Renal cortex interstitium (tissue), 11 donors: ENCODE results near the gene ACAD8. TPM values are rescaled to one million over a fixed set of nuclear protein-coding genes. Genes with fewer than 3 reads are reported as not detected.

Experiments used
- DNase-seq, 11 donors: peaks; one replicate each; pipeline ENCODE4 v3.0.0-alpha.2; 2013; ENCODE audit warnings: low read depth in 9 of 11, low spot score in 4 of 11; ENCODE audit errors: extremely low read depth in 1 of 11
- polyA plus RNA-seq, 3 donors: library from polyadenylated mRNA; unstranded; fragments of 120-200 nt; gene quantifications; one replicate each; pipeline ENCODE4 v1.2.1, GENCODE V29; 2013; ENCODE audit not compliant: insufficient read length in 3 of 3

ACAD8 gene
- polyA plus RNA-seq, 3 donors, result 42.4 to 52.7 (median 44.8) TPM

- no peak for DNase-seq
Observed at GRCh38 chr11:134257101-134257500, 3.7 kb downstream of the ACAD8 start.

GRCh38 chr11:134258577-134258976 lies 5.2 kb downstream of the ACAD8 start:
- no peak for DNase-seq

DNA sequence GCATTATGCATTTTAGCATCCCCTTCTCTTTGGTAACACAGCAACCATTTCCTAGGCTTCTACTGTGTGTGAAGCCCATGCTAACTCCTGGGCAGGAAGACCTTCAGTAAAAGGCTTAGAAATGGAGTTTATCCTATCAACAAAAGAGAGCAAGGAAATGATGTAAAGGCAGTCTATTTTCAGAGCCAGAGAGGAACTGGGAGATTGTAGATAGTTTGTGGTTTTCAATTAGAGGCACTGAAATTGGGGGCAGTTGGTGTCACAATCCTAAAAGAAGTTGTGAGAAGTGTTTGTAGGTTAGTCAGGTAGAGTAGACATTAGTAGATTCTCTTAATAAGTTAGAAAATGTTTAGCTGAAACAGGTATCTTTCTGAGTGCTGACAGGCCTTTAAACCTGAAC lies 7.1 kb downstream of the ACAD8 start:
- no peak for DNase-seq

- DNase-seq, result no peak
Observed at GRCh38 chr11:134260983-134261382, 7.6 kb downstream of the ACAD8 start.

GRCh38 chr11:134261626-134262488 lies 8.5 kb downstream of the ACAD8 start:
- no peak for DNase-seq

DNA sequence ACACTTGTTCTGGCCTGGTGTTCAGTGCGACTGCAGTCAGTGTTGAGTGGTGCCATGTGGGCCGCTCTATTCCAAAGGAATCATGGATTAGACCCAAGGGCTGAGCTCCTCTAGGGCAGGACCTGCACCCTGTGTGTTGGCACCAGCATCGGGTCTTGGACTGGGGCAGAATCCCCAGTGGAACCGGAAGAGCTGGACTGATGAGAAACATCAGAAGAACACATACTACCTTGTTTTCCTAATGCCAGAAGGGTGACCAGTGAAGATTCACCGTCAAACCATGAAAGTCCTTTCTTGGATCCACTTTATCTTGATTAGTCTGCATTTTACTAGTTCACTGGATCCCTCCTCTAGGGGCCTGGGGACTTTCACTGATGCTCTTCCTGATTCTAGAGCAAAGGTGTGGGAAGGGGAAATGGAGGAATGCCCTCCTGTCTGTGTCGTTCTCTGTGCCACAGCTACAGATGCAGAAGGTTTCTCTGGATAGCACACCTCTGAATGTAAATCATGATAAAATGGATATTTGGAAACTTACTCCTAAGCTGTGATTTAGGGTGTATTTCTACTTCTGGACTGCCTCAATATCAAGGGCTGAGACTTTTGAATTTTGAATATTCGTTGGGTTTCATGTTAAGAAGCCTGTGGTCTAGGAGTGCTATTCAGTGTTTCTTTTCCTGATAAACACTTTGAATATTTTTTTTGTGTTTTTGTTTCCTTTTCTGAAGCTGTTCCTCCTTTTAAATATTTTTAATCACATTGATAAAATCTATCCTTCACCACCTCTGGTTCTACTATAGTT lies 11.8 kb downstream of the ACAD8 start:
- DNase-seq, result no peak

GRCh38 chr11:134266440-134266839 lies 13.1 kb downstream of the ACAD8 start:
- no peak for DNase-seq

- no peak for DNase-seq
Observed at GRCh38 chr11:134266841-134267251, 13.5 kb downstream of the ACAD8 start.

- DNase-seq, result no peak
Observed at GRCh38 chr11:134267461-134267860, 14.1 kb downstream of the ACAD8 start.

DNA sequence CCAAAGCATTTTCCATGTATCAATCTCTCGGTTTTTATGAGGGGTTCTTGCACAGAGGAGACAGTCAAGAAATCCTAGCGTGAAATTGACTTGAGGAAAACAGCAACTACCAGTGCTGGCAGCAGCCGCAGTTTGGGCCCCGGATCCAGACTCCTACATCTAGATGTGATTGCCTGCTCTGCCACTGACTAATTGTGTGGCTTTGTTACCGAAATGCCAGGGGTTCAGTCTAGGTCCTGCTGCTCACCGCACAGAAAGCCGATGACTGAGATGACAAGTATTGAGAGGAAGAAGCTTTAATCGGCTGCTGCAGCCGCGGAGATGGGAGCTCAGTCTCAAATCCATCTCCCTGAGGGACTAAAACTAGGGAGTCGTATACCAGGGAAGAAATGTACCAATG lies 14.6 kb downstream of the ACAD8 start:
- no peak for DNase-seq

GRCh38 chr11:134270250-134270714 lies 16.9 kb downstream of the ACAD8 start:
- DNase-seq, result no peak

- DNase-seq, result no peak
Observed at GRCh38 chr11:134271978-134272377, 18.6 kb downstream of the ACAD8 start.

DNA sequence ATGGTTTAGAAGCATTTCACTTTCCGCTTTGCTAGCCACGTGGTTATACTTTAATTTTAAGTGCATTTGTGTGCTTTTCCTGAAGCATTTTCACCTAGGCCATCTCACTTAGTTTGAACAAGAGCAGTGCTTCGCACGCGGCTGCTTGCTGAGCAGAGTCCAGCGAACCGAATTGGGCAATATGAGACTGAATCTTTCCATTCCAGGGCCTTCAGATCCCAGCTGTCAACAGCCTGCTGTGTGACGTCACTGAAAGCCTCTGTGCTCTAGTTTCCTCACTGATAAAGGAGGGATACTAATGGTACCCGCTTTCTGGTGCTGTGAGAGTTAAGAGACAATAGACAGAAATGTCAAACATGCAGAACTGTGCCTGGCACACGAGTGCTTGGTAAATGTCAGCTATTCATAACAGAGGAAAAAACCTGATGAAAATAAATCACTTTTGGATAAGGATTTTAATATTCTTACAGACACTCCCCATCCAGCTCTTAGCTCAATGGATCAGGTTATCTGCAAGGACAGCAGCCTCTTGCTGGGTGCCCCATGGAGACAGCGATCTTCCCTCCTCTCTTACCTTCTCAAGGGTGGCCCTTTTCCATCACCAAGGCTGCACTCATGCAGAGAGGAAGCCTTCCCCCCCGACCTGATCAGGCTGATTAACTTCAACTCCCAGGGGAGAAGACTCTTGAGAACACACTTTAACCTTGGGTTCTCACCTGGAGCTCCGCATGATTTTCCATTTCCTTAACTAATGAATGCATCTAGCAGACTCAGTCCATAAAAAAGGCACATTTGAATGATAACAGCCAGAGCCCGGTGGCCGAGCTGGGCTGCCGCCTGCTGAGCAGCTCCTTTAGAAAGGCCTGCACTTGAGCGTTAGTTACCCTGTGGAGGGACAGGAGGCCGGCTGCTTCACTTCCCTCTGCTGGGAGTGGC lies 19.3 kb downstream of the ACAD8 start:
- no peak for DNase-seq

GRCh38 chr11:134273317-134273712 lies 19.9 kb downstream of the ACAD8 start:
- no peak for DNase-seq

DNA sequence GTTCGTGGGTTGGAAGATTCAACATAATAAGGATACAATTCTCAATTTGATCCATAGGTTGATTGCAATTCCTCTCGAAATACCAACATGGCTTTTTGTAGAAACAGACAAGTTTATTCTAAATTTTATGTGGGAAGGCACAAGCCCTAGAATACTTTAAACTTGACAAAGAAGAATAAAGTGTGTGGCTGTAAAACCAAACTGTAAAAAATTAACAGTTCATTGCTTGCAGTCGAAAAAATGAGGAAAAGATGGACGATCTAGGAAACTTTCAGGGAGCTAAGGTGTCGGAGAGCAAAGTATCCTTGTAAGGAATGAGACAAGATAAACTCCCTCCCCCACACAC lies 21.8 kb downstream of the ACAD8 start:
- no peak for DNase-seq

GRCh38 chr11:134275534-134276395 lies 22.4 kb downstream of the ACAD8 start, which contains the start of gene GLB1L3:
Gene GLB1L3 (plus strand): TSS chr11:134276379. CDS start chr11:134276741, 362 bp downstream.
- peak in 3 of 11 donors; percentile 20 to 52 (median 33) for DNase-seq

DNA sequence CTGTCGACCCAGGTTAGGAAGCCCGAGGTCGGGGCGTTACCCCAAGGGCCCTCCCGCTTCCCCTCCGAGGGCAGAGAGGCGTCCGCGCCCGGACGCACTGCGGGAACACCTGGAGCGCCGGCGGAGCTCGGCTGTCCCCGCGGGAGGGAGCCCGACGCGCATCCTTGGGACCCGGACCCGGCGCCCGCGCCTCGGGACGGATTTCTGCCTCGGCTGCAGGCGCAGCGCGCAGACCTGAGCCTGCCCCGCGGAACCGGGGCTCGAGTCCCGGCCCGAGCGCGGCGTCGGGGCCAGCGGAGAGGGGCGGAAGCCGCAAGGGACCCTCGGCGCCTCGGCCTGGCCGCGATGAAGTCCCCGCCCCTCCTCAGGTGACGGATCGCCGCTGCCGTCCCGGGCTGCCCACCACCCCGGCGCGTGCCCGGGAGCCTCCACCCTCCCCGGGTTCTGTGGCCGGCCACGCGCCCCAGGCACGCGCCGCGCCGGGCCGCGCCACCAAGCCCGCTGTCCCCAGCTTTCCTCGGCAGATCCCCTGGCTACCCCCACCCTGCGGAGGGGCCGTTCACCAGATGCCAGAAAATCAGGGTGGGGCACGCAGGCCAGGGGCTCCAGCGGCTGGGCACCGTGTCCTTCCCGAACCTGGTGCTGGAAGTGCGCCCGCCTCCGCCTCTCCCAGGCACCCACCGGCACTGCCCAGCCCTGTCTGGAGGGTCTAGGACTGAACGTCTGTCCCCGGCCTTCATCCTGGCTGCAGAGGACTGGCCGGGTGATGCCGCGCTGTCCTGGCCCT lies 23.2 kb downstream of the ACAD8 start:
- peak in 1 of 11 donors; percentile 24 for DNase-seq
